Smooth muscle cell (in vitro differentiated cells): ENCODE results near the gene ITSN1. TPM values are rescaled to one million over a fixed set of nuclear protein-coding genes. Genes with fewer than 3 reads are reported as not detected.

ENCODE experiments used
- DNase-seq: peaks from one replicate; lab custom pipeline; 2025; ENCODE audit not compliant: unreplicated experiment; lab: John Stamatoyannopoulos, UW
- H2AFZ ChIP-seq: fragments of 200-600 bp; sonication (generic); 2 replicates; pipeline ENCODE4 v1.6.0; 2016; ENCODE audit warnings: antibody characterized with exemption, low read depth, mild to moderate bottlenecking
- H3F3A ChIP-seq: fragments of 200-600 bp; sonication (generic); 2 replicates; pipeline ENCODE4 v1.6.0; 2017; ENCODE audit warnings: antibody characterized with exemption, low read depth
- H3K27ac ChIP-seq: fragments of 200-600 bp; sonication (generic); 2 replicates; pipeline ENCODE4 v1.5.1; 2016; ENCODE audit warnings: low read depth, mild to moderate bottlenecking
- H3K27me3 ChIP-seq: fragments of 200-600 bp; sonication (generic); 2 replicates; pipeline ENCODE4 v1.6.1; 2016; ENCODE audit warnings: low read depth, mild to moderate bottlenecking
- H3K36me3 ChIP-seq: fragments of 200-600 bp; sonication (generic); 2 replicates; pipeline ENCODE4 v1.5.1; 2016; ENCODE audit warnings: low read depth
- H3K4me1 ChIP-seq: fragments of 200-600 bp; sonication (generic); 2 replicates; pipeline ENCODE4 v1.5.1; 2016; ENCODE audit warnings: low read depth
- H3K4me2 ChIP-seq: fragments of 200-600 bp; sonication (generic); 2 replicates; pipeline ENCODE4 v1.6.0; 2016; ENCODE audit warnings: mild to moderate bottlenecking
- H3K4me3 ChIP-seq: fragments of 200-600 bp; sonication (generic); 2 replicates; pipeline ENCODE4 v1.5.1; 2016; ENCODE audit warnings: mild to moderate bottlenecking
- H3K79me2 ChIP-seq: fragments of 200-600 bp; sonication (generic); 2 replicates; pipeline ENCODE4 v1.6.0; 2016; ENCODE audit warnings: low read depth, mild to moderate bottlenecking
- H3K9ac ChIP-seq: fragments of 200-600 bp; sonication (generic); 2 replicates; pipeline ENCODE4 v1.6.0; 2016; ENCODE audit warnings: low read depth
- H3K9me3 ChIP-seq: fragments of 200-600 bp; sonication (generic); replicated peaks from 2 replicates; pipeline ENCODE4 v1.5.1; 2016; ENCODE audit warnings: low read depth
- H4K20me1 ChIP-seq: fragments of 200-600 bp; sonication (generic); 2 replicates; pipeline ENCODE4 v1.6.0; 2016; ENCODE audit warnings: low read depth
- CTCF ChIP-seq: fragments of 200-600 bp; sonication (generic); IDR thresholded peaks from 2 replicates; pipeline ENCODE4 v1.5.1; 2017; ENCODE audit warnings: borderline replicate concordance, mild to moderate bottlenecking, antibody characterized with exemption; ENCODE audit not compliant: insufficient read depth, poor library complexity, severe bottlenecking
- WGBS: methylation state at CpG from one replicate; pipeline ENCODE4 v1.1.7; 2016; ENCODE audit warnings: low lambda C conversion rate; 5-methylcytosine and 5-hydroxymethylcytosine counted together
- polyA plus RNA-seq: library from polyadenylated mRNA; unstranded; fragments of >200 nt; fragmentation: Nextera tagmentation; extraction: Ambion mirVana; gene quantifications from 2 replicates; pipeline ENCODE4 v1.2.1, GENCODE V29; 2016
- total RNA-seq: library from RNA; depleted of rRNA; stranded (reverse); fragments of >200 nt; gene quantifications from 2 replicates; pipeline ENCODE4 v1.2.3, GENCODE V29; 2014

ITSN1 gene
- total and polyA plus RNA-seq, 2 experiments from 2014 or later = 36.4 to 76.5 TPM

DNA sequence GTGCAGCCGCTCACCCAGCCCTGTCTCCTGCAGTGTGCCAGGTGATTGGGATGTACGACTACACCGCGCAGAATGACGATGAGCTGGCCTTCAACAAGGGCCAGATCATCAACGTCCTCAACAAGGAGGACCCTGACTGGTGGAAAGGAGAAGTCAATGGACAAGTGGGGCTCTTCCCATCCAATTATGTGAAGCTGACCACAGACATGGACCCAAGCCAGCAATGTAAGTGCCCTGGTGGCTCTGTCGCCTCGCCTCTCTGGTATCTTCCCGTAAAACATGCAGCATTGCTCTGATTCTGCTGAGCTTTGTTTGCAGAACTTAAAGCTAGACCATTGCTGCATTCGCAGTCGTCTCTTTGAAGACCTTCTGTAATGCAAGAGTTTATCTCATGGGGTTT is 194.1 kb downstream of the ITSN1 start:
- H3K4me3 ChIP-seq = no peak overlapping the region
- no peaks in the 10 kb centered on the region for H3K27me3 ChIP-seq
- H4K20me1 ChIP-seq = peaks cover 10% of the 10 kb centered on the region
- peaks cover 11% of the 10 kb centered on the region for H3K4me1 ChIP-seq
- no peak overlapping the region for H3K9ac ChIP-seq
- H3K79me2 ChIP-seq = no peaks in the 10 kb centered on the region
- H3K4me2 ChIP-seq = no peak overlapping the region
- 68% methylated on average over 11 of the region's 11 CpGs for WGBS
- H3K36me3 ChIP-seq = no peaks in the 10 kb centered on the region
- no peaks in the 10 kb centered on the region for H3F3A ChIP-seq
- no peak overlapping the region for H3K27ac ChIP-seq
- no peak for DNase-seq
- H2AFZ ChIP-seq = no peak overlapping the region
- TF ChIP-seq CTCF = no peak
- no peaks in the 10 kb centered on the region for H3K9me3 ChIP-seq

DNA sequence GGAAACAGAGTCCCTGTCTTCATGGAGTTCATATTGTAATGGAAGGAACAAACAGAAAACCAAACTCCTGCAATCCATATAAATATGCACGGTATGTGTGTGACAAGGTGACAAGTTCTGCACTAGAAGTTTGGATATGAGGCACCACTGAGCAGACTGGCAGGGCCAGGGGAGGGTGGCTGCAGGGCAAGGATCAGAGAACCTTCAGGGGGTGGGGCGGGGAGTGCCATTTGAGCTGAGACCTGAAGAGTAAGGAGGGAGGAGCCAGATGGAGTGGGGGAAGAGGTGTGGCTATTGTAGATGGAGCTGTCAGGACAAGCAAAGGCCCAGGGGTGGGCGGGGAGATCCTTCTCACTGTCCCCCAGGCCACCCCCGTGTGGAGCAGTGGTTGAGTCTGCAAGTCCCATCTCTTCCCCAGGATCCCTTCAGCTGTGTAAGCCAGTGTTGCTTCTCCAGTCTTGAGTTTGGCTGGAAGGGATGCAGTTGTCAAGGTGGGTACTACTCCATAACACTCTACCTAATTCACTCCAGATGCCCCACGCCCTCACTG is 196.9 kb downstream of the ITSN1 start:
- Histone ChIP-seq H3K4me3 (no peak overlapping the region), H3K4me2 (no peak overlapping the region), H3F3A (peaks cover 8% of the 10 kb centered on the region), H3K9me3 (no peaks in the 10 kb centered on the region), H2AFZ (no peak overlapping the region), H3K4me1 (peaks cover 17% of the 10 kb centered on the region), H3K36me3 (no peaks in the 10 kb centered on the region), H3K9ac (no peak overlapping the region), H3K27ac (no peak overlapping the region), H3K79me2 (no peaks in the 10 kb centered on the region), H3K27me3 (no peaks in the 10 kb centered on the region), H4K20me1 (peaks cover 12% of the 10 kb centered on the region)
- no peak for TF ChIP-seq CTCF
- no peak for DNase-seq
- WGBS = 100% methylated on average over 5 of the region's 5 CpGs

GRCh38 chr21:33839806-33840205 is 197.5 kb downstream of the ITSN1 start:
- Histone ChIP-seq H2AFZ (no peak overlapping the region), H3K4me3 (no peak overlapping the region), H3K4me2 (no peak overlapping the region), H3K9ac (no peak overlapping the region), H3K79me2 (no peaks in the 10 kb centered on the region), H3K4me1 (peaks cover 17% of the 10 kb centered on the region), H3K27me3 (no peaks in the 10 kb centered on the region), H3F3A (peaks cover 8% of the 10 kb centered on the region), H3K36me3 (no peaks in the 10 kb centered on the region), H3K9me3 (no peaks in the 10 kb centered on the region), H4K20me1 (peaks cover 6% of the 10 kb centered on the region), H3K27ac (no peak overlapping the region)
- no peak for DNase-seq
- TF ChIP-seq CTCF = no peak
- over 99% methylated on average over 5 of the region's 5 CpGs for WGBS

DNA sequence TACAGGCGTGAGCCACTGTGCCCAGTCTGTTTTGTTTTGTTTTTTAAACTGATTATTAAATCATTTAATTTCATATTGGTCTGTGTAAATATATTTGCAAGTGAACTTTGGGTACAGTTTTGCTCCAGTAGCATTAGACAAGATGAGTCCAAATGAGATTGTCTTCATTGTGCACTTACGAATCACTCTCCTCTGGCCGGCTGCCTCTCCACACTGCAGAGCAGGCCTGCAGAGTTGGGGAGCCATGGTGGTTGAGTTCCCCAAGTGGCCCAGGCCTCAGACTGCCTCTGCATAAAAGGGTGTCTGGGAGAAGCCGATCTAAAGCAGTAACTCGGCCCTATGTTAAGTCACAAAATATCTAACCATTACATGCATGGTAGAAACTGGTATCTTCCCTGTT is 198.5 kb downstream of the ITSN1 start:
- WGBS = 85% methylated on average over 5 of the region's 5 CpGs
- Histone ChIP-seq H2AFZ (no peak overlapping the region), H3K4me1 (peaks cover 22% of the 10 kb centered on the region), H3K27me3 (no peaks in the 10 kb centered on the region), H3K79me2 (no peaks in the 10 kb centered on the region), H3K36me3 (no peaks in the 10 kb centered on the region), H3K9ac (no peak overlapping the region), H4K20me1 (peaks cover 6% of the 10 kb centered on the region), H3K9me3 (no peaks in the 10 kb centered on the region), H3K4me2 (no peak overlapping the region), H3F3A (peaks cover 8% of the 10 kb centered on the region), H3K27ac (no peak overlapping the region), H3K4me3 (no peak overlapping the region)
- TF ChIP-seq CTCF = no peak
- no peak for DNase-seq
